IPS-18c (cell line): ENCODE measurements around the gene PI4K2A.
A peak's percentile ranks its signal among the peaks of the same experiment; 100 is the strongest.

Experiments
- H3K4me3 ChIP-seq: 2 replicates; pipeline ENCODE4 v1.7.0; 2013; ENCODE audit warnings: low read depth, mild to moderate bottlenecking, low read length, moderate library complexity; ENCODE audit not compliant: insufficient read depth
- H3K9me3 ChIP-seq: one replicate; pipeline ENCODE4 v1.6.1; 2013; ENCODE audit warnings: mild to moderate bottlenecking, low read length, moderate library complexity; ENCODE audit not compliant: control insufficient read depth, insufficient read depth

Gene PI4K2A

GRCh38 chr10:97711640-97712572 is 71.4 kb downstream of the PI4K2A start:
- Histone ChIP-seq H3K4me3 (no peak overlapping the region), H3K9me3 (no peaks in the 10 kb centered on the region)

GRCh38 chr10:97713339-97713825 is 72.9 kb downstream of the PI4K2A start, which contains the start of gene MARVELD1:
MARVELD1 (plus strand) TSS chr10:97713730; CDS start chr10:97713877, 147 bp downstream.
- H3K4me3 ChIP-seq: peak within 1 kb of the TSS; percentile 86
- H3K9me3 ChIP-seq: no peaks in the 10 kb centered on the region

GRCh38 chr10:97713826-97714400 is 73.4 kb downstream of the PI4K2A start:
- Histone ChIP-seq H3K4me3 (peak overlapping the region; percentile 86), H3K9me3 (no peaks in the 10 kb centered on the region)

- no peaks in the 10 kb centered on the region for H3K9me3 ChIP-seq
These were observed 74.2 kb downstream of the PI4K2A start for GRCh38 chr10:97714401-97715258.

GRCh38 chr10:97715259-97715874 is 74.9 kb downstream of the PI4K2A start:
- H3K4me3 ChIP-seq: peak overlapping the region; percentile 86

More at GRCh38 chr10:97714401-97715258, 74.2 kb downstream of the PI4K2A start:
- H3K4me3 ChIP-seq: peak overlapping the region; percentile 86

GRCh38 chr10:97717627-97718026 is 77.2 kb downstream of the PI4K2A start:
- no peaks in the 10 kb centered on the region for H3K9me3 ChIP-seq
- H3K4me3 ChIP-seq: no peak overlapping the region

More at GRCh38 chr10:97715259-97715874, 74.9 kb downstream of the PI4K2A start:
- no peaks in the 10 kb centered on the region for H3K9me3 ChIP-seq

GRCh38 chr10:97718178-97718577 is 77.7 kb downstream of the PI4K2A start:
- H3K9me3 ChIP-seq: no peaks in the 10 kb centered on the region
- no peak overlapping the region for H3K4me3 ChIP-seq

GRCh38 chr10:97718659-97719142 is 78.2 kb downstream of the PI4K2A start:
- no peak overlapping the region for H3K4me3 ChIP-seq
- H3K9me3 ChIP-seq: no peaks in the 10 kb centered on the region

- H3K9me3 ChIP-seq: no peaks in the 10 kb centered on the region
- no peak overlapping the region for H3K4me3 ChIP-seq
These were observed 79.1 kb downstream of the PI4K2A start for GRCh38 chr10:97719602-97720001.

- Histone ChIP-seq H3K4me3 (no peak overlapping the region), H3K9me3 (no peaks in the 10 kb centered on the region)
These were observed 81.7 kb downstream of the PI4K2A start for GRCh38 chr10:97721871-97722780.

GRCh38 chr10:97723001-97723400 is 82.5 kb downstream of the PI4K2A start:
- H3K4me3 ChIP-seq: no peak overlapping the region
- no peaks in the 10 kb centered on the region for H3K9me3 ChIP-seq

GRCh38 chr10:97724341-97724941 is 84.0 kb downstream of the PI4K2A start:
- Histone ChIP-seq H3K9me3 (no peaks in the 10 kb centered on the region), H3K4me3 (no peak overlapping the region)
